Stimulated activated CD8-positive, alpha-beta memory T cell treated with anti-CD3 and anti-CD28 coated beads, Interleukin-12 subunit alpha, Interleukin-12 subunit beta, amount 100 ng/mL, for 24 hours (primary cell): ENCODE data around the gene ADAM10.

Experiments used
- DNase-seq: peaks from one replicate; pipeline ENCODE4 v3.0.0-alpha.2; 2020; ENCODE audit errors: extremely low read depth

Gene ADAM10

GRCh38 chr15:58551764-58552504 lies 197.6 kb downstream of the ADAM10 start:
- DNase-seq, result no peak

GRCh38 chr15:58551084-58551763 lies 198.3 kb downstream of the ADAM10 start:
- DNase-seq, result no peak

- no peak for DNase-seq
Observed at GRCh38 chr15:58549785-58550074, 199.8 kb downstream of the ADAM10 start.

- no peak for DNase-seq
Observed at GRCh38 chr15:58549013-58549784, 200.3 kb downstream of the ADAM10 start.

GRCh38 chr15:58548308-58549012 lies 201.0 kb downstream of the ADAM10 start:
- DNase-seq, result no peak

- no peak for DNase-seq
Observed at GRCh38 chr15:58547628-58548307, 201.7 kb downstream of the ADAM10 start.

- DNase-seq, result no peak
Observed at GRCh38 chr15:58546635-58547627, 202.6 kb downstream of the ADAM10 start.

- no peak for DNase-seq
Observed at GRCh38 chr15:58546066-58546591, 203.4 kb downstream of the ADAM10 start.

- DNase-seq, result no peak
Observed at GRCh38 chr15:58545307-58546065, 204.0 kb downstream of the ADAM10 start.

GRCh38 chr15:58544756-58545155 lies 204.8 kb downstream of the ADAM10 start:
- DNase-seq, result no peak

- DNase-seq, result no peak
Observed at GRCh38 chr15:58543664-58544335, 205.7 kb downstream of the ADAM10 start.

- no peak for DNase-seq
Observed at GRCh38 chr15:58541410-58542087, 208.0 kb downstream of the ADAM10 start.

- no peak for DNase-seq
Observed at GRCh38 chr15:58539548-58539947, 210.0 kb downstream of the ADAM10 start.

- DNase-seq, result no peak
Observed at GRCh38 chr15:58538901-58539300, 210.6 kb downstream of the ADAM10 start.
